H1 (cell line): ENCODE data around the gene GMPPA. TPM values are rescaled to one million over a fixed set of nuclear protein-coding genes. Genes with fewer than 3 reads are reported as not detected.

Source experiments
- BACH1 ChIP-seq: IDR thresholded peaks from 2 replicates; pipeline ENCODE4 v1.6.1; 2012; ENCODE audit warnings: low read length, improper control_type of control experiment
- CBX5 ChIP-seq: fragments of 300-800, 300-1000 bp; sonication (generic); IDR thresholded peaks from 2 replicates; pipeline ENCODE4 v1.7.1; 2016; ENCODE audit warnings: antibody characterized with exemption, low read length, low read depth
- CHD2 ChIP-seq: IDR thresholded peaks from 2 replicates; pipeline ENCODE4 v1.6.1; 2012; ENCODE audit warnings: low read length, improper control_type of control experiment
- CREB1 ChIP-seq: IDR thresholded peaks from 2 replicates; pipeline ENCODE4 v1.6.1; 2012; ENCODE audit warnings: inconsistent platforms
- EGR1 ChIP-seq: IDR thresholded peaks from 2 replicates; pipeline ENCODE4 v1.6.1; 2011; ENCODE audit warnings: low read depth, low read length, borderline replicate concordance
- FOSL1 ChIP-seq: IDR thresholded peaks from 2 replicates; pipeline ENCODE4 v1.6.1; 2011; ENCODE audit warnings: mild to moderate bottlenecking, low read depth, low read length, moderate library complexity; ENCODE audit not compliant: insufficient read depth
- GABPA ChIP-seq: IDR thresholded peaks from 2 replicates; pipeline ENCODE4 v1.6.1; 2011; ENCODE audit warnings: mild to moderate bottlenecking, low read length, moderate library complexity, borderline replicate concordance; ENCODE audit not compliant: insufficient read depth
- GTF2F1 ChIP-seq: IDR thresholded peaks from 2 replicates; pipeline ENCODE4 v1.6.1; 2012; ENCODE audit warnings: low read depth, low read length, improper control_type of control experiment, borderline replicate concordance
- HDAC2 ChIP-seq, 2 experiments: fragments of 300-600 bp in 1 of 2; sonication (generic) in 1 of 2; IDR thresholded peaks; 2 replicates each; pipeline ENCODE4 v1.6.1; 2011 to 2012; ENCODE audit warnings: low read depth in 2 of 2, low read length in 2 of 2, mild to moderate bottlenecking in 2 of 2, moderate library complexity in 2 of 2, borderline replicate concordance in 1 of 2, inconsistent platforms in 1 of 2
- JUN ChIP-seq: IDR thresholded peaks from 2 replicates; pipeline ENCODE4 v1.6.1; 2011; ENCODE audit warnings: low read depth, mild to moderate bottlenecking, improper control_type of control experiment, low read length
- KDM4A ChIP-seq: IDR thresholded peaks from one replicate; pipeline ENCODE4 v1.7.1; 2012; ENCODE audit warnings: low read depth, mild to moderate bottlenecking, moderate library complexity, low read length, inconsistent platforms; ENCODE audit not compliant: severe bottlenecking
- KDM5A ChIP-seq: fragments of 200-600 bp; IDR thresholded peaks from 2 replicates; pipeline ENCODE4 v1.7.1; 2012; ENCODE audit warnings: mild to moderate bottlenecking, low read length, inconsistent platforms, mixed read lengths
- MAFK ChIP-seq: IDR thresholded peaks from 2 replicates; pipeline ENCODE4 v1.6.1; 2012; ENCODE audit warnings: low read depth, mild to moderate bottlenecking, improper control_type of control experiment, low read length
- NANOG ChIP-seq: IDR thresholded peaks from 2 replicates; pipeline ENCODE4 v1.6.1; 2011; ENCODE audit warnings: low read length, low read depth, mild to moderate bottlenecking, inconsistent platforms; ENCODE audit not compliant: insufficient read depth, poor library complexity, severe bottlenecking
- NRF1 ChIP-seq: IDR thresholded peaks from 2 replicates; pipeline ENCODE4 v1.6.1; 2011; ENCODE audit warnings: mild to moderate bottlenecking, low read depth, low read length, improper control_type of control experiment
- POLR2A ChIP-seq, 2 experiments: IDR thresholded peaks; 1 replicate in 1 of 2; 2 replicates in 1 of 2; pipeline ENCODE4 v1.6.1; 2011; ENCODE audit warnings: low read depth in 2 of 2, low read length in 2 of 2, mild to moderate bottlenecking in 2 of 2; ENCODE audit errors: control extremely low read depth in 1 of 2
- RXRA ChIP-seq: IDR thresholded peaks from 2 replicates; pipeline ENCODE4 v1.6.1; 2011; ENCODE audit warnings: low read depth, mild to moderate bottlenecking, low read length, moderate library complexity; ENCODE audit not compliant: insufficient read depth
- SAP30 ChIP-seq: fragments of 300-600 bp; sonication (generic); IDR thresholded peaks from 2 replicates; pipeline ENCODE4 v1.7.1; 2012; ENCODE audit warnings: low read length, moderate library complexity, mild to moderate bottlenecking, inconsistent platforms; ENCODE audit not compliant: insufficient read depth, insufficient replicate concordance
- SP1 ChIP-seq: IDR thresholded peaks from 2 replicates; pipeline ENCODE4 v1.6.1; 2011; ENCODE audit warnings: low read depth, low read length
- SP4 ChIP-seq: IDR thresholded peaks from 2 replicates; pipeline ENCODE4 v1.6.1; 2012; ENCODE audit warnings: low read length, inconsistent platforms
- SRF ChIP-seq: IDR thresholded peaks from 2 replicates; pipeline ENCODE4 v1.6.1; 2011; ENCODE audit warnings: mild to moderate bottlenecking, low read depth, low read length, moderate library complexity
- SUZ12 ChIP-seq: fragments of 200-600 bp; sonication (generic); IDR thresholded peaks from 2 replicates; pipeline ENCODE4 v1.6.1; 2012; ENCODE audit warnings: mild to moderate bottlenecking, inconsistent platforms, low read length, moderate library complexity, mixed read lengths
- TAF1 ChIP-seq: IDR thresholded peaks from 2 replicates; pipeline ENCODE4 v1.6.1; 2011; ENCODE audit warnings: mild to moderate bottlenecking, low read depth, low read length
- TAF7 ChIP-seq: optimal IDR thresholded peaks from 2 replicates; pipeline ENCODE3; 2011; ENCODE audit warnings: low read depth, mild to moderate bottlenecking, inconsistent platforms, low read length, moderate library complexity, borderline replicate concordance
- TBP ChIP-seq: IDR thresholded peaks from 2 replicates; pipeline ENCODE4 v1.6.1; 2011; ENCODE audit warnings: low read depth, low read length, improper control_type of control experiment
- TCF12 ChIP-seq: IDR thresholded peaks from 2 replicates; pipeline ENCODE4 v1.6.1; 2011; ENCODE audit warnings: low read depth, mild to moderate bottlenecking, low read length
- ZNF274 ChIP-seq: IDR thresholded peaks from 2 replicates; pipeline ENCODE4 v1.7.0; 2012; ENCODE audit warnings: low read length, borderline replicate concordance; ENCODE audit errors: extremely low read depth
- polyA plus RNA-seq, 7 experiments: library from polyadenylated mRNA; depleted of rRNA in 3 of 7; stranded (reverse) in 5 of 7; unstranded in 2 of 7; fragments of >200 nt in 5 of 7; fragments of 200-250 nt in 2 of 7; gene quantifications; 1 replicate in 5 of 7; 2 replicates in 1 of 7; 4 replicates in 1 of 7; pipeline versions ENCODE4 v1.2.1 to v1.2.3, GENCODE V29; 2011 to 2013; ENCODE audit warnings: missing spikeins in 2 of 7, mixed read lengths in 2 of 7
- total RNA-seq: library from RNA; stranded (reverse); fragmentation: NEBNext Ultra II Directional; extraction: Animal tissue kit (Norgen Biotek cat#: 25700); gene quantifications from 2 replicates; pipeline ENCODE4 v1.2.1, GENCODE V29; 2021

Gene GMPPA
- total and polyA plus RNA-seq, 2 of the 8 experiments (the other 6 are each of a cell fraction or from before 2014, with no cell fraction given): 34.3 to 98.8 TPM

GRCh38 chr2:219486380-219486959 is 12.2 kb upstream of the GMPPA start (continued):
- TF ChIP-seq NANOG (no peak), KDM4A (no peak), FOSL1 (no peak), MAFK (peak; percentile 77; the same call in 1 of the 2 replicates), BACH1 (0 out of 2 replicates have a peak, but pooled peaks have one; percentile 12), NRF1 (no peak), TBP (no peak), CHD2 (no peak), ZNF274 (no peak), SP4 (no peak), SP1 (peak; percentile 58; the same call in 1 of the 2 replicates), SRF (no peak), CREB1 (no peak), GTF2F1 (no peak), KDM5A (no peak), TCF12 (0 out of 2 replicates have a peak, but pooled peaks have one; percentile 45), HDAC2 (IDR thresholded peaks at IDR 0.05; ENCODE audit: borderline replicate concordance in 1 of 2, low read depth in 2 of 2, low read length in 2 of 2) (no peak), TAF1 (no peak), SUZ12 (no peak), RXRA (no peak), JUN (no peak), EGR1 (no peak), CBX5 (no peak), TAF7 (no peak), SAP30 (no peak), POLR2A (IDR thresholded peaks at IDR 0.05; ENCODE audit: control extremely low read depth in 1 of 2, low read depth in 2 of 2, low read length in 2 of 2) (no peak), GABPA (peak; percentile 54; the same call in 1 of the 2 replicates)
